WI38 (cell line): ENCODE measurements around the gene FIP1L1.

Experiments used
- H3K4me3 ChIP-seq: 2 replicates; pipeline ENCODE4 v1.5.1; 2011; ENCODE audit warnings: low read depth, mild to moderate bottlenecking, control low read depth, low read length
- CTCF ChIP-seq: IDR thresholded peaks from 2 replicates; pipeline ENCODE4 v1.5.1; 2012; ENCODE audit warnings: low read depth, mild to moderate bottlenecking, control low read depth, low read length

FIP1L1 gene

GRCh38 chr4:53497487-53498244 lies 120.2 kb downstream of the FIP1L1 start:
- no peak for TF ChIP-seq CTCF
- H3K4me3 ChIP-seq = no peak overlapping the region

DNA sequence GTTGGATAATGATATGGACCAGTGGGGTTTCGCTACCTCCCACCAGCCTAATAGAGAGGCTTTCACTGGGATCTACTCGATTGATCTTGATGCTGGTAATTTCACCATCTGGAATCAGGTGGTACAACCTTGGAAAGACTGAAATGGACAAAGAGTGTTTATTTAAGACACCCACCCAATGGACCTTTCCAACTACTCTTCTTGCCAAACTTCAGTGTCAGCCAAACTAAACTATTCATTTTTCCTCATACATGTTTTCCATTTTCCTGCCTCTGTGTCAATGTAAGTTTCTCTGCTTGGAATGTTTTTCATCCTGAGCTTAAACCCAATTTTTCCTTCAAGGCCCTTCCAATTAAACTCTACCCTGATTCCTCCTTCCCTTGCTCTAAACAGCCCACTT lies 121.3 kb downstream of the FIP1L1 start:
- no peak for TF ChIP-seq CTCF

DNA sequence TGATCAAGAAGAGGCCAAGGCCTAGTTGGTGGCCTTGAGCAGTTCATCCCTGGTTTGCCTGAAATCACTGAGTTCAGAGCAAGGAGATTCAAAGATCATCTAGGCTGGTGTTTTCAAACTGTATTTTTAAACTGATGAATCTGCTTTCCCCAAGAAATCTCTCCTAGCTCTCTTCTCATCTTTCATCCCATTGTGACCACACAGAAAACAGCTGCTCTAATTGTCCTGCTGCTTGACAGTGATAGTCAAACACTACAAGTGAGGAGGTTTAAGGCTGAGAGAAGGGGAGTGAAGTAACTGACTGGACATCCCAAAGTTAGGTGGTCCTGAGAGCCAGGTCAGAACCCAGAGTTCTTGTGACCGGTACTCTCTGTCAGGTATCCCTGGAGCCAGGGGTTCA lies 122.3 kb downstream of the FIP1L1 start:
- TF ChIP-seq CTCF = no peak
- H3K4me3 ChIP-seq = no peak overlapping the region

More for the DNA sequence above, 121.3 kb downstream of the FIP1L1 start:
- H3K4me3 ChIP-seq = no peak overlapping the region

DNA sequence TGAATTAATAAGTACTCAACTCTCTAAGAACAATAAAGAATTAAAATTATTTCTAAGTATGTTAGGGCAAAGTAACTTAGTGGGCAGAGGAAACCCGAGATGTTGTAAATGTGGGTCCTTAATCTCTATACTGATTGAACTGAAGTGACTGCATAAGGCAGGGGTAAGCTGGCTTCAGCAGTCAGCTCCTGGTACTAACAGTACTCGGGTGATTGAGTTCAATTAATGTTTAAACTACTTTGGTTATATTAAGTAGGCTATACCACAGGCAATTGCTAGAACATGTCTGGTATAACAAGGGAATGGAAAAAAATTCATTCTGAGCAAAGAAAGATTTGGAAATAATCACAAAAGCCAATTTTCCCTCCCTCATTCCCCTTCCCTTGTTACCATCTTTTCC lies 123.1 kb downstream of the FIP1L1 start:
- no peak overlapping the region for H3K4me3 ChIP-seq
- TF ChIP-seq CTCF = no peak

- no peak for TF ChIP-seq CTCF
- H3K4me3 ChIP-seq = no peak overlapping the region
Observed at GRCh38 chr4:53501561-53501960, 124.1 kb downstream of the FIP1L1 start.

GRCh38 chr4:53502094-53502493 lies 124.7 kb downstream of the FIP1L1 start:
- no peak for TF ChIP-seq CTCF
- no peak overlapping the region for H3K4me3 ChIP-seq

DNA sequence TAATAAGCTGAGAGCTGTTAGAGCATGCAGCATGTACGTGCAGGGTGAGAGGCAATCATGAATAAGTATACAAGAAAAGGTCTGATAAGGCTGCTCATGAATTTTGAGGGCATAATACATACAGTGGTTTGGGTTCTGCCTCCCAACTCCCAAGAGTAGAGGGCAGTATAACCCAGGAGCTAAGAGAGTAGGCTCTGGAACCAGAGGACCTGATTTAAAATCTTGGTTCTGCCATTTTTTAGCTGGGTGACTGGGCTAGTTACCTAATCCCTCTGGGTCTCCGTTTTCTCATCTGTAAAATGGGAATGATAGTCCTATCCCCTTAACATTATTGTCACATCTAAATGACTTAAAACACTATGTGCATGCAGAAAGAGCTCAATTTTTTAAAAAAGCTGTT lies 128.5 kb downstream of the FIP1L1 start:
- H3K4me3 ChIP-seq = no peak overlapping the region
- no peak for TF ChIP-seq CTCF
